Osteoblast (primary cell): Measurements from ENCODE around the gene GCH1. TPM values are rescaled to one million over a fixed set of nuclear protein-coding genes. Genes with fewer than 3 reads are reported as not detected.
A peak's percentile ranks its signal among the peaks of the same experiment; 100 is the strongest.

Source experiments
- DNase-seq: peaks from one replicate; pipeline ENCODE4 v3.0.0; 2011; ENCODE audit warnings: low spot score, mixed read lengths; ENCODE audit not compliant: insufficient read length; ENCODE audit errors: missing footprints
- H2AFZ ChIP-seq: 2 replicates; pipeline ENCODE4 v1.6.0; 2011; ENCODE audit warnings: mild to moderate bottlenecking, low read length
- H3K27ac ChIP-seq: 2 replicates; pipeline ENCODE4 v1.5.1; 2011; ENCODE audit warnings: mild to moderate bottlenecking, low read depth, low read length, moderate library complexity
- H3K27me3 ChIP-seq: 2 replicates; pipeline ENCODE4 v1.6.0; 2012; ENCODE audit warnings: mild to moderate bottlenecking, control low read depth, inconsistent platforms, low read length, moderate library complexity; ENCODE audit not compliant: insufficient read depth
- H3K36me3 ChIP-seq: 2 replicates; pipeline ENCODE4 v1.5.1; 2011; ENCODE audit warnings: mild to moderate bottlenecking, low read length, control low read depth, moderate library complexity; ENCODE audit not compliant: insufficient read depth
- H3K4me1 ChIP-seq: 2 replicates; pipeline ENCODE4 v1.5.1; 2011; ENCODE audit warnings: mild to moderate bottlenecking, low read length, control low read depth, moderate library complexity; ENCODE audit not compliant: insufficient read depth
- H3K4me2 ChIP-seq: 2 replicates; pipeline ENCODE4 v1.6.0; 2011; ENCODE audit warnings: mild to moderate bottlenecking, low read length; ENCODE audit not compliant: insufficient read depth
- H3K4me3 ChIP-seq: fragments of 200-600 bp; sonication (generic); 3 replicates; pipeline ENCODE4 v1.5.1; 2012; ENCODE audit warnings: mild to moderate bottlenecking, low read length, inconsistent platforms; ENCODE audit not compliant: insufficient read depth
- H3K79me2 ChIP-seq: 2 replicates; pipeline ENCODE4 v1.6.0; 2012; ENCODE audit warnings: mild to moderate bottlenecking, low read length, control low read depth, inconsistent platforms; ENCODE audit not compliant: insufficient read depth
- H3K9me3 ChIP-seq: 2 replicates; pipeline ENCODE4 v1.5.1; 2011; ENCODE audit warnings: low read depth, low read length, control low read depth
- H4K20me1 ChIP-seq: 2 replicates; pipeline ENCODE4 v1.6.0; 2012; ENCODE audit warnings: mild to moderate bottlenecking, low read length, control low read depth; ENCODE audit not compliant: insufficient read depth
- CTCF ChIP-seq: IDR thresholded peaks from 2 replicates; pipeline ENCODE4 v1.5.1; 2011; ENCODE audit warnings: mild to moderate bottlenecking, low read depth, low read length, moderate library complexity; ENCODE audit errors: extremely low read depth
- total RNA-seq: library from RNA; depleted of rRNA; stranded (reverse); fragments of >200 nt; gene quantifications from 2 replicates; pipeline ENCODE4 v1.2.3, GENCODE V29; 2012

The GCH1 gene
- total RNA-seq, result 2.7 and 3.3 TPM in 2 replicates

GRCh38 chr14:54902521-54903420, at the start of gene GCH1:
TSS of gene GCH1 (minus strand) at chr14:54902826. CDS start at chr14:54902663, 163 bp downstream.
- H3K79me2 ChIP-seq, result no peaks in the 10 kb centered on the region
- peak; percentile 14 for TF ChIP-seq CTCF
- peak within 1 kb of the TSS; percentile 85 for H3K4me3 ChIP-seq
- no peaks in the 10 kb centered on the region for H3K27me3 ChIP-seq
- DNase-seq, result peak; percentile 94
- peak within 1 kb of the TSS; percentile 81 for H2AFZ ChIP-seq
- peaks cover 19% of the 10 kb centered on the region for H3K4me1 ChIP-seq
- no peak within 1 kb of the TSS for H3K27ac ChIP-seq
- peak within 1 kb of the TSS; percentile 99 for H3K4me2 ChIP-seq
- H3K9me3 ChIP-seq, result no peaks in the 10 kb centered on the region
- H4K20me1 ChIP-seq, result no peaks in the 10 kb centered on the region
- no peaks in the 10 kb centered on the region for H3K36me3 ChIP-seq

GRCh38 chr14:54947230-54947629, 44.6 kb upstream of the GCH1 start:
- Histone ChIP-seq H3K4me2 (no peak overlapping the region), H3K4me1 (no peaks in the 10 kb centered on the region), H2AFZ (no peak overlapping the region), H3K27ac (no peak overlapping the region), H3K9me3 (no peaks in the 10 kb centered on the region), H3K27me3 (no peaks in the 10 kb centered on the region), H3K4me3 (no peak overlapping the region), H3K79me2 (no peaks in the 10 kb centered on the region), H4K20me1 (no peaks in the 10 kb centered on the region), H3K36me3 (peaks cover 3% of the 10 kb centered on the region)
- DNase-seq, result no peak
- TF ChIP-seq CTCF, result no peak

- DNase-seq, result no peak
- Histone ChIP-seq H3K79me2 (no peaks in the 10 kb centered on the region), H3K4me1 (no peaks in the 10 kb centered on the region), H2AFZ (no peak overlapping the region), H3K36me3 (peaks cover 3% of the 10 kb centered on the region), H4K20me1 (no peaks in the 10 kb centered on the region), H3K27ac (no peak overlapping the region), H3K27me3 (no peaks in the 10 kb centered on the region), H3K4me3 (no peak overlapping the region), H3K4me2 (no peak overlapping the region), H3K9me3 (no peaks in the 10 kb centered on the region)
- TF ChIP-seq CTCF, result no peak
Observed at GRCh38 chr14:54946500-54946899, 43.9 kb upstream of the GCH1 start.

GRCh38 chr14:54944737-54945391, 42.2 kb upstream of the GCH1 start:
- peaks cover 3% of the 10 kb centered on the region for H3K36me3 ChIP-seq
- no peaks in the 10 kb centered on the region for H4K20me1 ChIP-seq
- no peak for DNase-seq
- H3K9me3 ChIP-seq, result no peaks in the 10 kb centered on the region
- H2AFZ ChIP-seq, result no peak overlapping the region
- no peaks in the 10 kb centered on the region for H3K79me2 ChIP-seq
- no peak overlapping the region for H3K27ac ChIP-seq
- no peak overlapping the region for H3K4me2 ChIP-seq
- TF ChIP-seq CTCF, result no peak
- H3K4me1 ChIP-seq, result no peaks in the 10 kb centered on the region
- no peak overlapping the region for H3K4me3 ChIP-seq
- no peaks in the 10 kb centered on the region for H3K27me3 ChIP-seq
